ENCODE results near the gene PIP4K2C. TPM values are rescaled to one million over a fixed set of nuclear protein-coding genes. Genes with fewer than 3 reads are reported as not detected.

The PIP4K2C gene
- total and polyA plus RNA-seq, 5 experiments from 2014 or later: 10.9 to 24.8 (median 23.4) TPM

DNA sequence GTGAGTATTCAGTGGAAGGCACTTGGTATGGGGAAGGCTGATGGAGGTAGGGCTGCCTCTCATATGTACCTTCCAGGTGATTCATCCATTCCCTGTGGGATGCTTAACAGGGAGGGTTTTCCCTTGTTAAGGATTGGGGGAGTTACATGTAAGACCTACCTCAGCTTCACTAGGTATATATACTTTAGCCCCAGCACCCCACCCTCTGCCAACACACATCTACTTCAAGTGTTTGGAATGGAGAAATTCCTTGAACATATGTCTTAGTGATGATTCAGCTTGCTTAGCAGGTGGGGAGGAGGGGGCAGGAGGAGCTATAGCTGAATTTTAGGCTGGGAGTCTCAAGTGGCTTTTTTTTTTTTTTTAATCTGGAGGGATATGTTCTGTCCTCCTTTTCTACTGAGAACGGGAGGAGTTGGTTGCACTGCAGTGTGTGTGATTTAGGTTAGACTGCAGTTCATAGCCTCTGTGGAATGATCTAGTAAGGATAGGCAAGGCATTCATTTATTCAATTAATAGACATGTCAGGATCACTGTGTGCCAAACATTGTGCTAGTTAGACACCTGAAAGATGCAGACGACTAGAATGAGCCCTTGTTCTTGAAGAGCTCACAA, 1.7 kb downstream of the PIP4K2C start:
- H3K27ac Mint-ChIP-seq: peak overlapping the region in 9 of 10 donors; percentile 13 to 94 (median 89)

DNA sequence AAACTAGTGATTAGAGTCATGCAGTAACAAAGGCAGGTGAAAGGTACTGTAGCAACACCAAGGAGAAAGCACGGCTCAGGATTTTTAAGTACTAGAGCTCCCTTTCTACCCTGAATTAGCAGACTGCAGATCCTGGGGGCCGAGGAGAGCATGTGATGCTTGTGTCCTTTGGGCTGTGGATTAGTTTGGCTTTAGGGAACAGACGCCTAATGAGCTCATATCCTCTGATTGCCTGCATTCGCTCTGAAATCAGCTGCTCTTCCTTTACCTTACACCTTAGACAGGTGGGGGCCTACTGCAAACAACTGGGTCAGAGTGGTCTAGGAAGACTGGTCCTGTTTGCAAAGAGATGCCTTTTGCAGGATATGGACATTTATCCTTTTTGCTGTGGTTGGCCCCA, 2.2 kb downstream of the PIP4K2C start:
- no peak for ATAC-seq
- Mint-ChIP-seq H3K4me3 (peak overlapping the region in 2 of 10 donors; percentile 54 to 91), H3K27ac (peak overlapping the region in 4 of 10 donors; percentile 13 to 89 (median 60)), H3K4me1 (peaks cover 19 to 38% (median 32%) of the 10 kb centered on the region in 4 donors), H3K36me3 (peaks cover 4 to 40% (median 16%) of the 10 kb centered on the region in 3 donors), H3K9me3 (no peaks in the 10 kb centered on the region), H3K27me3 (no peaks in the 10 kb centered on the region)
- no peak for DNase-seq
- POLR2A ChIA-PET: interaction anchor here (0.6 to 1.1 kb wide), 5 partner anchors 15 to 546 kb away, joined by 3 to 5 read pairs (median 3); partner anchors contain the start of genes B4GALNT1 and OS9

More for the DNA sequence above, 1.7 kb downstream of the PIP4K2C start:
- DNase-seq: no peak
- H3K4me3 Mint-ChIP-seq: peak overlapping the region; percentile 85 to 92 (median 89)
- peaks cover 4 to 37% (median 14%) of the 10 kb centered on the region in 3 donors for H3K36me3 Mint-ChIP-seq
- no peaks in the 10 kb centered on the region for H3K27me3 Mint-ChIP-seq
- POLR2A ChIA-PET: interaction anchor here (0.7 to 1.3 kb wide), 3 partner anchors 13 to 40 kb away, joined by 3 to 5 read pairs (median 3); partner anchors contain the start of gene B4GALNT1
- H3K9me3 Mint-ChIP-seq: no peaks in the 10 kb centered on the region
- no peak for ATAC-seq
- peaks cover 19 to 38% (median 32%) of the 10 kb centered on the region in 4 donors for H3K4me1 Mint-ChIP-seq

DNA sequence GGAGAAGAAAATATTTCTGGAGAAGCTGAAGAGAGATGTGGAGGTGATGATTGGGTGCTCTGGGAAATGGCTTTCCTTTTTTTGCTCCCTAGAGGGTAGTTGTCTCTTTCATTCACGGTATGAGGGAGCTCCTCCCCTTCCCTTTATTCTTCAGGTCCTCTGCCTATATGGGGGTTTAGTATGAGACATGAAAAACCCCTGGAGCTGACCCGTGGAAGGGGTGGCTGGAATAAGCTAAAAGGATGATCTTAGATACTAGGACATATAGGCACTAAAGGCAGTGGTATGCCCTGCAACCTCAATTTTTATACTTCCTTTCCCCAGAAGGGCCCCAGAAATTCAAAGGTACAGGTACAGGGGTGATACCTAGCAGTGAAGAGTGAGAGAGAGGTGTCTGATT, 9.4 kb downstream of the PIP4K2C start:
- Mint-ChIP-seq H3K4me3 (no peak overlapping the region), H3K9me3 (no peaks in the 10 kb centered on the region), H3K4me1 (peaks cover 13 to 30% (median 25%) of the 10 kb centered on the region in 4 donors), H3K36me3 (peaks cover 4 to 72% (median 27%) of the 10 kb centered on the region in 3 donors), H3K27me3 (no peaks in the 10 kb centered on the region), H3K27ac (peak overlapping the region in 7 of 10 donors; percentile 7 to 72 (median 34))
- DNase-seq (no peak), ATAC-seq (no peak)
- POLR2A ChIA-PET: interaction anchor here (1.5 kb wide), 1 partner anchor 11 kb away, joined by 3 read pairs; the partner anchor contains the start of gene ARHGEF25

DNA sequence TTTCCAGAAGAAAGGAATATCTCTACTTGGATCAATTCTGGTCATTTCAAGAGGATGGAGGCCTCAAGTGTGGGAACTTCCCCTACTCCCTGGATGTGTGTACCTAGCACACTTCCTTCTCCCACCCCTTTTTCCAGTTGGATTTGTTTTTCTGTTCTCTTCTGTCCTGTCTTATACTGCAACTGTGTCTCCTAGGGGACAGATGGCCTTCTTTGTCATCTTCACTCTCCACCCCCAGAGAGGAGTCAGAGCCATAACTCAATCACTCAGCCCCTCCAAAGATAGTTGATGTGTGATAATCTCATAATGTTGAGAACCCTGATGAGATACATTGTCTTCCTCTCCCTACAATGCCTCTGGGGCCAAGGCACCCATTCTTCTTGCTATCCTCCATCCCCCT, 11.6 kb downstream of the PIP4K2C start:
- Mint-ChIP-seq H3K27ac (peak overlapping the region in 7 of 10 donors; percentile 5 to 87 (median 24)), H3K4me1 (peaks cover 18 to 43% (median 35%) of the 10 kb centered on the region in 4 donors), H3K4me3 (no peak overlapping the region), H3K27me3 (no peaks in the 10 kb centered on the region), H3K9me3 (no peaks in the 10 kb centered on the region), H3K36me3 (peaks cover 0 to 54% (median 17%) of the 10 kb centered on the region in 3 donors)
- POLR2A ChIA-PET: no interaction called here
- DNase-seq (no peak), ATAC-seq (no peak)

DNA sequence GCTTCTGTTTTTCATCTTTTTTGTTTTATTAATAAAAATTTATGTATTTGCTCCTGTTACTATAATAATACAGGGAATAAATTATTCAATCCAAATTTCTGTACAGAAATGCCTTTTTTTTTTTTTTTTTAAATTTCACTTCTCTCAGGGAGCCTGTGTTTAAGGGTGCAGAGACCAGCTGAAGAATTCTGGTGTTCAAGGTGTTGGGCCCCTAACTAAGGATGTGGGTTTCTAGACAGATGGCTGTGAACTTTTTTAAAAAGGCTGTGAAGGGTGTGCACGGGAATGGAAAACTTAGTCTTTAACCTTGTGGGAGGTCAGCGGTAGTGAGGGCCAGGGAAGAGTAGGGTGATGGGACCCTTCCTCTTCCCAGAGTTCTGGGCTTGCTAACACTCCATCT, 12.3 kb downstream of the PIP4K2C start:
- ATAC-seq (peak; percentile 37 to 58), DNase-seq (peak in 1 of 10 donors; percentile 29)
- Mint-ChIP-seq H3K27me3 (no peaks in the 10 kb centered on the region), H3K9me3 (no peaks in the 10 kb centered on the region), H3K4me1 (peaks cover 18 to 43% (median 35%) of the 10 kb centered on the region in 4 donors), H3K4me3 (peak overlapping the region; percentile 78 to 94 (median 85)), H3K36me3 (peaks cover 0 to 51% (median 16%) of the 10 kb centered on the region in 3 donors), H3K27ac (peak overlapping the region; percentile 1 to 97 (median 91))
- POLR2A ChIA-PET: interaction anchor here (0.8 to 1.4 kb wide), 2 partner anchors 12 to 18 kb away, joined by 3 to 5 read pairs; partner anchors contain the start of gene PIP4K2C

DNA sequence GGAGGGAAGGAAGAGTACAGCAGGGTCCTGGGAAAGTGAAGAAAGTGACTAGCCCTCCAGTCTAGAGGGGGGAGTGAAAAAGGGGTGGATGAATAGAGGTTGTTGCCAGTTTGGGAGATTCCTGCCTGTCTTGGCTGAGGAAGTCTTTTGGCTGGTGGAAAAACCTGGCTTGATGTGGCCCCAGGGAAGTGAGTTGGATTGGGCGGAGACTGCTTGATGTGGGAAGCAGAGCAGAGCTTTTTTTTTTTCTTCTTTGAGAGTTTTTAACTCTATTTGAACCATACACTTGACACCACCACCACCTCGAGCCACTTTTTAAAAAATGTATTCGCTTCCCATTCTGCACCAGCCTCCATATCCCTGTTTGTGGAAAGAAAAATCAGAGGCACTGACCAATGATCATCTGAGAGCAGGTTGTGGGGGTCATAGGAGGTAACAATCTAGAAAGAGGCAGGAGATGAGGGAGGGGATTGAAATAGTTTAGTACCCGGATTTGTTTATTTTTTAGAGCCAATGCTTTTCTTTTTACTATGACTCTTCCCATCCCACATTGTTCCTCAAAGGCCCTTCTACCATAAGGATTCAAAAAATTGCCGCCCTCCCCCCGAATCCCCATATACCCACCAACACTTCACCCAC, 12.9 kb downstream of the PIP4K2C start:
- peak overlapping the region; percentile 86 to 97 (median 92) for H3K27ac Mint-ChIP-seq
- peaks cover 0 to 45% (median 16%) of the 10 kb centered on the region in 3 donors for H3K36me3 Mint-ChIP-seq
- no peak for DNase-seq
- H3K4me3 Mint-ChIP-seq: peak overlapping the region; percentile 78 to 94 (median 85)
- no peaks in the 10 kb centered on the region for H3K27me3 Mint-ChIP-seq
- no peaks in the 10 kb centered on the region for H3K9me3 Mint-ChIP-seq
- ATAC-seq: no peak
- POLR2A ChIA-PET: interaction anchor here (0.7 to 1.4 kb wide), 3 partner anchors 12 to 90 kb away, joined by 3 to 5 read pairs (median 3); partner anchors contain the start of gene PIP4K2C
- peaks cover 18 to 43% (median 35%) of the 10 kb centered on the region in 4 donors for H3K4me1 Mint-ChIP-seq

DNA sequence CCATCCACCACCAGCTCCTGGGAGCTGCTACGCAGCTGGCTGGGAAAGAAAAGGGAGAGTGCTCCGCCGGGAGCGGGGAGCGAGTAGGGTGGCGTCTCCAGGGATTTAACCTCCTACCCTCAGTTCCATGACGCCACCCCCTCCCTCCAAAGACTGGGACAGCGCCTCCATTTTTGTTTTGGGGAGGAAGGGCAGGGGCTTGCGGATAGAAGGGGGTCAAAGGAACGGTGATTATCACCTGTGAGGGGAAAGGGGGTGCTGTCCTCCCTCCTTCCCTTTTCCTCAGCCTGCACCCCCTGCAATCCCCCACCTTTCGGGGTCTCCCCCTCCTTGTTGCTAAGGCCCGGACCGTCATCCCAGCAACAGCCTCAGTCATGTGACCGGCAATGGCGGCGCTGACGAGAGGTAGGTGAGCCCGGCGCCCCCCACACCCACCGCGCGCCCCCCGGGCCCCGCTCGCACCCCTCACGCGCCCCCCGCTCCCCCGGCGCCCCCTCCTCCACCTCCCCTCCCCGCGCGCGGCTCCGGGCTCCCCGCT, 13.5 kb downstream of the PIP4K2C start, which contains the start of gene DTX3:
TSS of gene DTX3 (plus strand) at position 371 of the 538 bp plus-strand sequence. CDS start 1,694 bp downstream, outside the sequence.
- POLR2A ChIA-PET: interaction anchor here (0.6 to 2.0 kb wide), 4 partner anchors 16 to 90 kb away, joined by 3 to 5 read pairs (median 4); no protein-coding TSS in a partner anchor
- Mint-ChIP-seq H3K36me3 (peaks cover 0 to 39% (median 16%) of the 10 kb centered on the region in 3 donors), H3K4me3 (peak within 1 kb of the TSS; percentile 78 to 94 (median 88)), H3K4me1 (peaks cover 18 to 43% (median 35%) of the 10 kb centered on the region in 4 donors), H3K27ac (peak within 1 kb of the TSS; percentile 86 to 97 (median 92)), H3K27me3 (no peaks in the 10 kb centered on the region), H3K9me3 (no peaks in the 10 kb centered on the region)
- peak in 8 of 10 donors; percentile 25 to 78 (median 46) for DNase-seq
- ATAC-seq: peak; percentile 74 to 81

DNA sequence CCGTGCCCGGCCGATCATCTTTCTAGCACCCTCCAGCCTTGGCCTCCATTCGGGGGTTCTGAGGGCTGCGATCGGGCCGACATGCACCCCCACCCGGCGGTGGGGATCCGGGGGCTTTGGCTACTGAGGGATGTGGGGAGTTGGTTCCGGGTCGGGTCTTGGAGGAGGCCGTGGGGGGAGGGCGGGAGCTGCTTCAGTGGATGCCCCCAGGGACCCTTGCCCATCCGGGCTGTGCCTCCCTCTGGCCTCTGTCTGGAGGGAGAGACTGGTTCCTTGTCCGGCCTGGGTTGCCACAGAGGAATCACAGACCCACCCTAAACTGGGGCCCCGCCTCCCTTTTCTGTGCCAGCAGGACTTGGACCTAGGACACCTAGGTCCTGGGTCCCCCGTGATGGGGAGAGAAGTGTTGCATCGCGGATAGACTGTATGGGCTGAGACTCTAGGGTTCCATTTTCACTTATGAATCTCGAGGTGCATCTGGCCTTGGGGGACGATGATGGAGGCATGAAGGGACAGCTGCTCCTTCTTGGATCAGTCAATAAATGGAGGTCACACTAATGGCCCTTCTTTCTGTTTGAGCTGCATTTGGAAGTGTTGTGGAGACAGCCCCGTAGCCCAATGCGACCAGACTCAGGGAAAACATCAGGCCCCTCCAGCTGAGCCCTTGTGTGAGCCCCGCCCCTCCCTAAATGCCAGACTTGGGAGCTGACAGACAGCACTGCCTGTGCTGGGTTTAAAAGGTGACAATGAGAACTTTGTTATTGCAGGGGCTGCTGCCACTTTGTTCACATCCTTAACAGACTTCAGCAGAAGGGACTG, 14.2 kb downstream of the PIP4K2C start:
- Mint-ChIP-seq H3K27ac (peak overlapping the region; percentile 79 to 96 (median 91)), H3K36me3 (peaks cover 0 to 32% (median 16%) of the 10 kb centered on the region in 3 donors), H3K4me1 (peaks cover 19 to 45% (median 36%) of the 10 kb centered on the region in 4 donors), H3K4me3 (peak overlapping the region; percentile 78 to 94 (median 88)), H3K27me3 (no peaks in the 10 kb centered on the region), H3K9me3 (no peaks in the 10 kb centered on the region)
- POLR2A ChIA-PET: interaction anchor here (0.6 to 2.0 kb wide), 6 partner anchors 9 to 1310 kb away, joined by 3 to 5 read pairs (median 3); no protein-coding TSS in a partner anchor
- ATAC-seq (peak; percentile 56 to 68), DNase-seq (no peak)

DNA sequence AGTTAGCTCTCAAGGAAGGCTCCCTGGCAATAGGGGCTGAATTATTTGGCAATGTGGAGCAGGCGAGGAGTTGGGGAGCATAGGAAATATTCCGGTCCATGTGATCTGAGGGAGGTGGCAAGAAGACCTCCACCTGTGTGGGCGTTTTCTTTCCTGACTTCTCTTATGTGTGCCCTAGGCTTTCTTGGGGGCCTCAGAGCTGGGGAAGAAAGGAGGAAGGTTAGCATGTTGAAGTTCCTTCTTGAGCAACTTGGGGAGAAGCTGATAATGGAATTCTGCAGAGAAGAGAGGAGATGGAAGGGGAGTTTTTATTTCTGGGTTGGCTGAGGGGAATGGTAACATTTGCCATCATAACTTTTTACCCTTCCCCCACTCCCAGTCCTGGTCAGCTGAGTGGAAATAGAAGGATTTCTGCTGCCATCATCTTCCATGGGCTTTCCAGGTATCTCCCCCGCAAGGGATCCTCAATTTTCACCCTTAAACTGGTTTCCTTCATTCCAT, 14.9 kb downstream of the PIP4K2C start:
- Mint-ChIP-seq H3K27ac (peak overlapping the region; percentile 79 to 96 (median 91)), H3K4me3 (peak overlapping the region in 9 of 10 donors; percentile 75 to 90 (median 88)), H3K4me1 (peaks cover 22 to 52% (median 41%) of the 10 kb centered on the region in 4 donors), H3K27me3 (peaks cover 0 to 3% (median 0%) of the 10 kb centered on the region in 5 donors), H3K36me3 (peaks cover 0 to 25% (median 12%) of the 10 kb centered on the region in 3 donors), H3K9me3 (no peaks in the 10 kb centered on the region)
- POLR2A ChIA-PET: interaction anchor here (0.6 to 2.0 kb wide), 5 partner anchors 9 to 1311 kb away, joined by 3 to 5 read pairs (median 3); no protein-coding TSS in a partner anchor
- ATAC-seq (no peak), DNase-seq (no peak)

DNA sequence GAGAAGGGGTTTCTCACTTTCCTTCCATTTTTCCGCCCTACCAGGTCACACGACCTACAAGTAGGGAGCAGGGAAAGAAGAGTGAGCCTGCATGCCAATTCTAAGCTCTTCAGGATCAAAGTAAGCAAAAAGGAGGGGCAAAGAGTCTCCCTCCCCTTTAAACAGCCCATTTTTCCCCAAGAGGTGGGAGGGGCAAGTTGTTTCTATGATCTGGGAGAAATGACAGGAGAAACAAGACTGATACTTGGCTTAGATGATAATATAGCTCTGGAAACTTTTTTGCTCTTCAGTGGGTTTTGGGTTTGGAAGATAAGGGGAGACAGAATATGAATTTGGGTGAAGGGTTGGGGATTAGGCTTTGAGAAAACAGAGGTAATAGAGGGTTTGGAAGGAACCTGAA, 15.4 kb downstream of the PIP4K2C start:
- peaks cover 0 to 3% (median 0%) of the 10 kb centered on the region in 5 donors for H3K27me3 Mint-ChIP-seq
- no peak for DNase-seq
- ATAC-seq: no peak
- POLR2A ChIA-PET: interaction anchor here (1.1 to 2.0 kb wide), 3 partner anchors 8 to 120 kb away, joined by 3 to 5 read pairs (median 5); no protein-coding TSS in a partner anchor
- H3K36me3 Mint-ChIP-seq: peaks cover 0 to 20% (median 7%) of the 10 kb centered on the region in 3 donors
- no peaks in the 10 kb centered on the region for H3K9me3 Mint-ChIP-seq
- peak overlapping the region in 5 of 10 donors; percentile 8 to 88 (median 62) for H3K4me3 Mint-ChIP-seq
- H3K4me1 Mint-ChIP-seq: peaks cover 22 to 55% (median 43%) of the 10 kb centered on the region in 4 donors
- H3K27ac Mint-ChIP-seq: peak overlapping the region in 2 of 10 donors; percentile 37 to 66

DNA sequence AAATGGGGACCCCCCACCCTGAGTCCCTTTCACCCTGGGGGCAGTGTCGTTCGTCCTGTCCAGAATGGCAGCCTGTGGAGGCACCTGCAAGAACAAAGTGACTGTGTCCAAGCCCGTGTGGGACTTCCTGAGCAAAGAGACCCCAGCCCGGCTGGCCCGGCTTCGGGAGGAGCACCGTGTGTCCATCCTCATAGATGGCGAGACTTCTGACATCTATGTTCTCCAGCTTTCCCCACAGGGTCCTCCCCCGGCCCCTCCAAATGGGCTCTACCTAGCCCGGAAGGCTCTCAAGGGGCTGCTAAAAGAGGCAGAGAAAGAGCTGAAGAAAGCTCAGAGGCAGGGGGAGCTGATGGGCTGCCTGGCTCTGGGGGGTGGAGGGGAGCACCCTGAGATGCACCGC, 15.8 kb downstream of the PIP4K2C start:
- Mint-ChIP-seq H3K27me3 (peaks cover 0 to 3% (median 0%) of the 10 kb centered on the region in 5 donors), H3K27ac (peak overlapping the region in 1 of 10 donors; percentile 38), H3K4me3 (peak overlapping the region in 2 of 10 donors; percentile 8 to 10), H3K4me1 (peaks cover 22 to 55% (median 44%) of the 10 kb centered on the region in 4 donors), H3K9me3 (no peaks in the 10 kb centered on the region), H3K36me3 (peaks cover 0 to 16% (median 3%) of the 10 kb centered on the region in 3 donors)
- ATAC-seq (no peak), DNase-seq (no peak)
- POLR2A ChIA-PET: interaction anchor here (0.8 kb wide), 1 partner anchor 67 kb away, joined by 3 read pairs; no protein-coding TSS in a partner anchor

Data from naive thymus-derived CD8-positive, alpha-beta T cell (primary cell).